Measurements from ENCODE around the gene BRINP2. TPM values are rescaled to one million over a fixed set of nuclear protein-coding genes. Genes with fewer than 3 reads are reported as not detected.

The BRINP2 gene
- total and polyA plus RNA-seq, 2 of the 13 experiments (the other 11 are each of a cell fraction or from before 2014, with no cell fraction given) = 0.08 to 0.20 TPM

DNA sequence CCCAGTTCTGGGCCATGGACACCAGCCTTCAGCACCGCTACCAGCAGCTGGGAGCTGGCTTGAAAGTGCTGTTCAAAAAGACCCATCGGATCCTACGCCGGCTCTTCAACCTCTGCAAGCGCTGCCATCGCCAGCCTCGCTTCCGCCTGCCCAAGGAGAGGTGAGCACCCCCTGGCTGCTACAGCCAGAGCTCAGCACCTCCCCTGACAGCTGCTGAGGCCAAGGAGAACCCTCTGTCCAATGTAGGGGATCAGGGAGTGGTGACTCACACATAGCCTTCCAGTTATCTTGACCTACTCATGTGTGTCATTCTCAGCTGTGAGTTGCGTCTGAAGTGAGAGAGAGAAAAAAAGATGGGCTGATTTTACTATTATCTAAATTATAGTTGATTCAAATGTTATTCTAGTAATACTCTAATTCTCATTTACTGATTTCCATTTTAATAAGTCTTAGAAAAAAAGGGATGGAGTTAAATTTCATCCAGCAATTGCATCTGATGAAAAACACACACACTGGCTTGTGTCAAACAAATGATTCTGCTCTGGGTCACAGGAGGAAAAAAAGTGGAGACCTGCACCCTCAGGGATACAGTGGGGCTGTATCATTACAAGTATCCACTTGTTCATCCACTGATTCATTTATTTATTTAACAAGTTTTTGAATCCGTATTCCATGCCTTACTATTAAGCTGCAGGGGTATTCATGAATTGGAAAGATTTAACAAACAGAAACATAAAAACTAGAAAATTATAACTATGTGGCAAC lies 108.0 kb downstream of the BRINP2 start:
- intact Hi-C loops (cut with micrococcal nuclease; ENCODE audit: unreplicated experiment) = no loop called here
- no peak overlapping the region for H3K4me3 ChIP-seq (replicated peaks in 1 of 3; ENCODE audit: insufficient read depth in 1 of 3, low read depth in 2 of 3, low read length in 3 of 3)
- H4K20me1 ChIP-seq (ENCODE audit: insufficient read depth, low read length) = no peaks in the 10 kb centered on the region
- no peak overlapping the region for H3K9ac ChIP-seq (ENCODE audit: insufficient read depth, low read depth, low read length)
- CTCF ChIA-PET (ENCODE audit: low intra/inter-chr PET ratio, low total read pairs) = no interaction called here
- 43% methylated on average over 9 of the region's 10 CpGs for WGBS (ENCODE audit: low lambda C conversion rate)
- POLR2A ChIA-PET = no interaction called here
- no peak overlapping the region for H3K27ac ChIP-seq (ENCODE audit: extremely low read length, insufficient read depth, low read length)
- no peaks in the 10 kb centered on the region for H3K36me3 ChIP-seq (replicated peaks in 1 of 2; ENCODE audit: control insufficient read depth in 1 of 2, insufficient read depth in 2 of 2, low read length in 2 of 2)
- no peaks in the 10 kb centered on the region for H3K4me1 ChIP-seq (ENCODE audit: insufficient read depth, low read length)
- no peaks in the 10 kb centered on the region; a peak in 1 of 5 replicates for H3K27me3 ChIP-seq (ENCODE audit: control insufficient read depth in 1 of 2, insufficient read depth in 2 of 2, low read length in 2 of 2)
- ATAC-seq (no peak), DNase-seq (ENCODE audit: low spot score) (no peak), FAIRE-seq (no peak)
- TF ChIP-seq, protein P1, sequence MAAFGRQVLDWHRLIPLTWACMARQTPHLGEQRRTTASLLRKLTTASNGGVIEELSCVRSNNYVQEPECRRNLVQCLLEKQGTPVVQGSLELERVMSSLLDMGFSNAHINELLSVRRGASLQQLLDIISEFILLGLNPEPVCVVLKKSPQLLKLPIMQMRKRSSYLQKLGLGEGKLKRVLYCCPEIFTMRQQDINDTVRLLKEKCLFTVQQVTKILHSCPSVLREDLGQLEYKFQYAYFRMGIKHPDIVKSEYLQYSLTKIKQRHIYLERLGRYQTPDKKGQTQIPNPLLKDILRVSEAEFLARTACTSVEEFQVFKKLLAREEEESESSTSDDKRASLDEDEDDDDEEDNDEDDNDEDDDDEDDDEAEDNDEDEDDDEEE (CRISPR knock-in tag; IDR thresholded peaks at IDR 0.05) = no peak
- no peak for TF ChIP-seq ZFP36 (IDR thresholded peaks at IDR 0.05; ENCODE audit: borderline replicate concordance, low read depth, low read length, partially characterized antibody)
- no peak for TF ChIP-seq TOE1 (CRISPR knock-in tag; IDR thresholded peaks at IDR 0.05)
- no peak for TF ChIP-seq MLLT10 (CRISPR knock-in tag; IDR thresholded peaks at IDR 0.05)
- TF ChIP-seq ZSCAN25 (CRISPR knock-in tag; IDR thresholded peaks at IDR 0.05) = no peak
- no peak for TF ChIP-seq NR2F2 (IDR thresholded peaks at IDR 0.05; ENCODE audit: borderline replicate concordance, low read depth)
- TF ChIP-seq ZNF704 (CRISPR knock-in tag; IDR thresholded peaks at IDR 0.05; ENCODE audit: borderline replicate concordance) = no peak
- TF ChIP-seq FOXP1 (IDR thresholded peaks at IDR 0.05) = no peak
- TF ChIP-seq FOXP1 (CRISPR knock-in tag; IDR thresholded peaks at IDR 0.05) = no peak
- TF ChIP-seq ARHGAP35 (CRISPR knock-in tag; IDR thresholded peaks at IDR 0.05; ENCODE audit: borderline replicate concordance) = no peak
- TF ChIP-seq PAXIP1 (CRISPR knock-in tag; conservative IDR thresholded peaks at IDR 0.05) = no peak
- no peak for TF ChIP-seq ZNF333 (CRISPR knock-in tag; IDR thresholded peaks at IDR 0.05; ENCODE audit: borderline replicate concordance)
- TF ChIP-seq SNAI1 (CRISPR knock-in tag; IDR thresholded peaks at IDR 0.05; ENCODE audit: borderline replicate concordance) = no peak
- TF ChIP-seq, protein P2, sequence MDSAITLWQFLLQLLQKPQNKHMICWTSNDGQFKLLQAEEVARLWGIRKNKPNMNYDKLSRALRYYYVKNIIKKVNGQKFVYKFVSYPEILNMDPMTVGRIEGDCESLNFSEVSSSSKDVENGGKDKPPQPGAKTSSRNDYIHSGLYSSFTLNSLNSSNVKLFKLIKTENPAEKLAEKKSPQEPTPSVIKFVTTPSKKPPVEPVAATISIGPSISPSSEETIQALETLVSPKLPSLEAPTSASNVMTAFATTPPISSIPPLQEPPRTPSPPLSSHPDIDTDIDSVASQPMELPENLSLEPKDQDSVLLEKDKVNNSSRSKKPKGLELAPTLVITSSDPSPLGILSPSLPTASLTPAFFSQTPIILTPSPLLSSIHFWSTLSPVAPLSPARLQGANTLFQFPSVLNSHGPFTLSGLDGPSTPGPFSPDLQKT (CRISPR knock-in tag; IDR thresholded peaks at IDR 0.05; ENCODE audit: borderline replicate concordance) = no peak
- TF ChIP-seq, protein P3, sequence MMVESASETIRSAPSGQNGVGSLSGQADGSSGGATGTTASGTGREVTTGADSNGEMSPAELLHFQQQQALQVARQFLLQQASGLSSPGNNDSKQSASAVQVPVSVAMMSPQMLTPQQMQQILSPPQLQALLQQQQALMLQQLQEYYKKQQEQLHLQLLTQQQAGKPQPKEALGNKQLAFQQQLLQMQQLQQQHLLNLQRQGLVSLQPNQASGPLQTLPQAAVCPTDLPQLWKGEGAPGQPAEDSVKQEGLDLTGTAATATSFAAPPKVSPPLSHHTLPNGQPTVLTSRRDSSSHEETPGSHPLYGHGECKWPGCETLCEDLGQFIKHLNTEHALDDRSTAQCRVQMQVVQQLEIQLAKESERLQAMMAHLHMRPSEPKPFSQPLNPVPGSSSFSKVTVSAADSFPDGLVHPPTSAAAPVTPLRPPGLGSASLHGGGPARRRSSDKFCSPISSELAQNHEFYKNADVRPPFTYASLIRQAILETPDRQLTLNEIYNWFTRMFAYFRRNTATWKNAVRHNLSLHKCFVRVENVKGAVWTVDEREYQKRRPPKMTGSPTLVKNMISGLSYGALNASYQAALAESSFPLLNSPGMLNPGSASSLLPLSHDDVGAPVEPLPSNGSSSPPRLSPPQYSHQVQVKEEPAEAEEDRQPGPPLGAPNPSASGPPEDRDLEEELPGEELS (CRISPR knock-in tag; IDR thresholded peaks at IDR 0.05) = no peak
- in situ Hi-C loops (cut with HindIII; ENCODE audit: extremely low pct_ligation_motif_present, low pct_unique_long_range_greater_than_20kb) = no loop called here
- H3K4me2 ChIP-seq (ENCODE audit: low read depth, low read length) = no peak overlapping the region
- H3K79me2 ChIP-seq (ENCODE audit: insufficient read depth, low read length) = no peaks in the 10 kb centered on the region
- H2AFZ ChIP-seq (ENCODE audit: low read length) = no peak overlapping the region
- H3K9me3 ChIP-seq (ENCODE audit: low read length) = no peaks in the 10 kb centered on the region
- BruUV-seq (replicated peaks) = no TSS peak
